K562 (cell line): ENCODE measurements around the gene CHCHD4. TPM values are rescaled to one million over a fixed set of nuclear protein-coding genes. Genes with fewer than 3 reads are reported as not detected.

Experiments
- ARID1B ChIP-seq: fragments of 450-650 bp; IDR thresholded peaks from 2 replicates; pipeline ENCODE4 v1.6.1; 2016; ENCODE audit warnings: antibody characterized with exemption, mild to moderate bottlenecking, inconsistent platforms
- ARID4B ChIP-seq: sonication (generic); formaldehyde crosslinking; IDR thresholded peaks from 2 replicates; pipeline ENCODE4 v1.8.0; 2022; ENCODE audit warnings: mild to moderate bottlenecking, missing genetic modification reagents
- BCL6 ChIP-seq: fragments of 250-450 bp; sonication (Bioruptor Pico); IDR thresholded peaks from 2 replicates; pipeline ENCODE4 v1.4.0; 2020
- DPF2 ChIP-seq: fragments of 450-650 bp; IDR thresholded peaks from 2 replicates; pipeline ENCODE4 v1.6.1; 2016
- FOSL1 ChIP-seq: fragments of 200-800 bp; sonication (Bioruptor generic); conservative IDR thresholded peaks from 2 replicates; pipeline ENCODE4 v1.6.1; 2016; ENCODE audit warnings: missing genetic modification characterization, missing compliant biosample characterization
- GATAD2B ChIP-seq: fragments of 450-650 bp; IDR thresholded peaks from 2 replicates; pipeline ENCODE4 v1.6.1; 2017; ENCODE audit warnings: mild to moderate bottlenecking, borderline replicate concordance
- PHF20 ChIP-seq: fragments of 450-650 bp; IDR thresholded peaks from 2 replicates; pipeline ENCODE4 v1.6.1; 2018; ENCODE audit not compliant: partially characterized antibody
- PRMT5 ChIP-seq: sonication (generic); formaldehyde crosslinking; IDR thresholded peaks from 2 replicates; pipeline ENCODE4 v1.5.0; 2020; ENCODE audit warnings: missing genetic modification reagents
- SPI1 ChIP-seq: IDR thresholded peaks from 2 replicates; pipeline ENCODE4 v1.6.1; 2011; ENCODE audit warnings: low read depth, low read length, control low read depth, borderline replicate concordance
- SUPT5H ChIP-seq: fragments of 450-650 bp; IDR thresholded peaks from 2 replicates; pipeline ENCODE4 v1.6.1; 2016
- THAP7 ChIP-seq: fragments of 250-450 bp; sonication (Bioruptor Pico); IDR thresholded peaks from 2 replicates; pipeline ENCODE4 v1.5.0; 2021
- THRB ChIP-seq: fragments of 450-650 bp; formaldehyde crosslinking; conservative IDR thresholded peaks from 2 replicates; pipeline ENCODE4 v1.4.0; 2022; ENCODE audit warnings: mild to moderate bottlenecking, missing genetic modification characterization
- ZNF239 ChIP-seq: fragments of 250-450 bp; sonication (Bioruptor Pico); IDR thresholded peaks from 2 replicates; pipeline ENCODE4 v1.4.0; 2020; ENCODE audit warnings: mild to moderate bottlenecking
- polyA plus RNA-seq, 8 experiments: library from polyadenylated mRNA; depleted of rRNA in 4 of 8; stranded (reverse) in 5 of 8; unstranded in 3 of 8; fragments of >200 nt; fragmentation: Nextera tagmentation in 2 of 8; fragmentation: Illumina TruSeq in 1 of 8; extraction: Ambion mirVana in 2 of 8; extraction: Trizol in 1 of 8; gene quantifications; 2 replicates each; pipeline versions ENCODE4 v1.2.1 to v1.2.3, GENCODE V29; 2011 to 2014; ENCODE audit warnings: inconsistent platforms in 1 of 8, missing spikeins in 1 of 8
- total RNA-seq, 7 experiments: library from RNA; depleted of rRNA in 6 of 7; stranded (reverse); fragments of >200 nt in 6 of 7; fragmentation: Illumina TruSeq in 2 of 7; extraction: Trizol in 2 of 7; gene quantifications; 2 replicates each; pipeline versions ENCODE4 v1.2.1 to v1.2.3, GENCODE V29; 2011 to 2021; ENCODE audit warnings: low replicate concordance in 1 of 7
- TF ChIP-seq, protein P1 (sequence below): fragments of 250-450 bp; sonication (Bioruptor Pico); IDR thresholded peaks from 2 replicates; pipeline ENCODE4 v1.9.0; 2021; ENCODE audit warnings: mild to moderate bottlenecking, inconsistent platforms
- TF ChIP-seq, protein P2 (sequence below): sonication (generic); formaldehyde crosslinking; IDR thresholded peaks from 2 replicates; pipeline ENCODE4 v1.8.1; 2023; ENCODE audit warnings: mild to moderate bottlenecking, missing genetic modification reagents
- TF ChIP-seq, protein P3 (sequence below): fragments of 250-450 bp; sonication (Bioruptor Pico); IDR thresholded peaks from 2 replicates; pipeline ENCODE4 v1.5.0; 2020; ENCODE audit warnings: mild to moderate bottlenecking

The CHCHD4 gene
- total and polyA plus RNA-seq, 9 of the 15 experiments (the other 6 are each of a cell fraction or from before 2014, with no cell fraction given), result 55.4 to 225 (median 77.2) TPM

DNA sequence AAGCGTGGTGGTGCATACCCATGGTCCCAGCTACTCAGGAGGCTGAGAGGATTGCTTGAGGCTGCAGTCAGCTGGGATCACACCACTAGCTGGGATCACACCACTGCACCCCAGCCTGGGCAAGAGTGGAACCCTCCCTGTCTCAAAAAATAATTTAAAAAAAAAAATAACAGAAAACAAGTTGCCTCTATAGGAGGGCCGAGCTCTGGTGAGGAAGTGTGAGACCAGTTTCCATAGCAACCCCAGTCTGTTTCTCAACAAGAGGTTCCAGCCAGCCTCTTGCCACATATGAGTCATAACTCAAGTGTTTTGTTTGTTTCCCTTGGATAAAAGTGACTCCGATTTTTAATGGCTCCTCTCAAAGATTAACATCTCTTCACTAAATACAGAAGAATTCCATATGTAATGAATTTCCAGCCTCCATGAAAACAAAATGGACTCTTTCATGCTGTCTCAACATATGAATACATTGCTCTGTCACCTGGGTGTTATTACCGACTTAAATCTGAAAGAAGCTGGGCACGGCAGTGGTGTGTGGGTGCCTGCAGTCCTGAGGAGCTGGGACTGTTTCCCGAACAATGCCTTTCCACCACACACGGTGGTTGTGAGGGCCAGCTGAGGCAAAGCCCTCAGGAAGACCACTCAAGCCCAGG lies 19.9 kb upstream of the CHCHD4 start (continued):
- TF ChIP-seq, protein P1, sequence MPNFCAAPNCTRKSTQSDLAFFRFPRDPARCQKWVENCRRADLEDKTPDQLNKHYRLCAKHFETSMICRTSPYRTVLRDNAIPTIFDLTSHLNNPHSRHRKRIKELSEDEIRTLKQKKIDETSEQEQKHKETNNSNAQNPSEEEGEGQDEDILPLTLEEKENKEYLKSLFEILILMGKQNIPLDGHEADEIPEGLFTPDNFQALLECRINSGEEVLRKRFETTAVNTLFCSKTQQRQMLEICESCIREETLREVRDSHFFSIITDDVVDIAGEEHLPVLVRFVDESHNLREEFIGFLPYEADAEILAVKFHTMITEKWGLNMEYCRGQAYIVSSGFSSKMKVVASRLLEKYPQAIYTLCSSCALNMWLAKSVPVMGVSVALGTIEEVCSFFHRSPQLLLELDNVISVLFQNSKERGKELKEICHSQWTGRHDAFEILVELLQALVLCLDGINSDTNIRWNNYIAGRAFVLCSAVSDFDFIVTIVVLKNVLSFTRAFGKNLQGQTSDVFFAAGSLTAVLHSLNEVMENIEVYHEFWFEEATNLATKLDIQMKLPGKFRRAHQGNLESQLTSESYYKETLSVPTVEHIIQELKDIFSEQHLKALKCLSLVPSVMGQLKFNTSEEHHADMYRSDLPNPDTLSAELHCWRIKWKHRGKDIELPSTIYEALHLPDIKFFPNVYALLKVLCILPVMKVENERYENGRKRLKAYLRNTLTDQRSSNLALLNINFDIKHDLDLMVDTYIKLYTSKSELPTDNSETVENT (CRISPR knock-in tag), result no peak
- TF ChIP-seq ARID1B, result peak; percentile 78
- no peak for TF ChIP-seq GATAD2B
- TF ChIP-seq SPI1, result peak; percentile 94
- no peak for TF ChIP-seq ARID4B (CRISPR knock-in tag)
- TF ChIP-seq, protein P2, sequence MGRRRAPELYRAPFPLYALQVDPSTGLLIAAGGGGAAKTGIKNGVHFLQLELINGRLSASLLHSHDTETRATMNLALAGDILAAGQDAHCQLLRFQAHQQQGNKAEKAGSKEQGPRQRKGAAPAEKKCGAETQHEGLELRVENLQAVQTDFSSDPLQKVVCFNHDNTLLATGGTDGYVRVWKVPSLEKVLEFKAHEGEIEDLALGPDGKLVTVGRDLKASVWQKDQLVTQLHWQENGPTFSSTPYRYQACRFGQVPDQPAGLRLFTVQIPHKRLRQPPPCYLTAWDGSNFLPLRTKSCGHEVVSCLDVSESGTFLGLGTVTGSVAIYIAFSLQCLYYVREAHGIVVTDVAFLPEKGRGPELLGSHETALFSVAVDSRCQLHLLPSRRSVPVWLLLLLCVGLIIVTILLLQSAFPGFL (CRISPR knock-in tag), result no peak
- TF ChIP-seq, protein P3, sequence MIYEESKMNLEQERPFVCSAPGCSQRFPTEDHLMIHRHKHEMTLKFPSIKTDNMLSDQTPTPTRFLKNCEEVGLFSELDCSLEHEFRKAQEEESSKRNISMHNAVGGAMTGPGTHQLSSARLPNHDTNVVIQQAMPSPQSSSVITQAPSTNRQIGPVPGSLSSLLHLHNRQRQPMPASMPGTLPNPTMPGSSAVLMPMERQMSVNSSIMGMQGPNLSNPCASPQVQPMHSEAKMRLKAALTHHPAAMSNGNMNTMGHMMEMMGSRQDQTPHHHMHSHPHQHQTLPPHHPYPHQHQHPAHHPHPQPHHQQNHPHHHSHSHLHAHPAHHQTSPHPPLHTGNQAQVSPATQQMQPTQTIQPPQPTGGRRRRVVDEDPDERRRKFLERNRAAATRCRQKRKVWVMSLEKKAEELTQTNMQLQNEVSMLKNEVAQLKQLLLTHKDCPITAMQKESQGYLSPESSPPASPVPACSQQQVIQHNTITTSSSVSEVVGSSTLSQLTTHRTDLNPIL, result no peak
- TF ChIP-seq SUPT5H, result no peak
- no peak for TF ChIP-seq BCL6 (CRISPR knock-in tag)
- 0 out of 2 replicates have a peak, but pooled peaks have one; percentile 53 for TF ChIP-seq THRB (CRISPR knock-in tag)
- no peak for TF ChIP-seq THAP7
- no peak for TF ChIP-seq PHF20
- TF ChIP-seq PRMT5 (CRISPR knock-in tag), result no peak
- peak; percentile 84 for TF ChIP-seq DPF2
- peak; percentile 100 for TF ChIP-seq FOSL1 (tag)
- no peak for TF ChIP-seq ZNF239 (CRISPR knock-in tag)
